HepG2 (cell line): ENCODE measurements around the gene NUP107. TPM values are rescaled to one million over a fixed set of nuclear protein-coding genes. Genes with fewer than 3 reads are reported as not detected.
A peak's percentile ranks its signal among the peaks of the same experiment; 100 is the strongest.

ENCODE experiments used
- ARID3A ChIP-seq: IDR thresholded peaks from 2 replicates; pipeline ENCODE4 v1.6.1; 2012; ENCODE audit warnings: low read depth, low read length, improper control_type of control experiment
- ARNTL ChIP-seq: sonication (generic); formaldehyde crosslinking; IDR thresholded peaks from 2 replicates; pipeline ENCODE4 v1.4.0; 2020; ENCODE audit warnings: mild to moderate bottlenecking, missing genetic modification reagents
- ASH2L ChIP-seq: fragments of 300-600, 200-600 bp; sonication (generic); IDR thresholded peaks from 2 replicates; pipeline ENCODE4 v1.7.0; 2017; ENCODE audit warnings: low read depth, mild to moderate bottlenecking, moderate library complexity, mixed read lengths, low read length; ENCODE audit not compliant: insufficient read length
- CTCF ChIP-seq: sonication (generic); formaldehyde crosslinking; IDR thresholded peaks from 2 replicates; pipeline ENCODE4 v1.5.0; 2020; ENCODE audit warnings: mild to moderate bottlenecking, missing genetic modification reagents, moderate library complexity
- DPF2 ChIP-seq: sonication (generic); formaldehyde crosslinking; IDR thresholded peaks from 2 replicates; pipeline ENCODE4 v1.4.0; 2020; ENCODE audit warnings: mild to moderate bottlenecking, low read depth, missing genetic modification reagents, borderline replicate concordance
- DRAP1 ChIP-seq: IDR thresholded peaks from 2 replicates; pipeline ENCODE4 v1.6.1; 2016; ENCODE audit warnings: missing genetic modification reagents, missing compliant biosample characterization
- MIER3 ChIP-seq: IDR thresholded peaks from 2 replicates; pipeline ENCODE4 v1.6.1; 2016; ENCODE audit warnings: missing compliant biosample characterization, borderline replicate concordance
- REST ChIP-seq, 2 experiments: IDR thresholded peaks; 2 replicates each; pipeline ENCODE4 v1.6.1; 2011 to 2012; ENCODE audit warnings: low read length in 2 of 2, borderline replicate concordance in 1 of 2, low read depth in 1 of 2, mild to moderate bottlenecking in 1 of 2, moderate library complexity in 1 of 2
- SIN3A ChIP-seq: IDR thresholded peaks from 2 replicates; pipeline ENCODE4 v1.6.1; 2011; ENCODE audit warnings: low read depth, mild to moderate bottlenecking, control low read depth, low read length, borderline replicate concordance
- TRIM22 ChIP-seq: fragments of 450-650 bp; IDR thresholded peaks from 2 replicates; pipeline ENCODE4 v1.6.1; 2017
- TRIM24 ChIP-seq: sonication (generic); formaldehyde crosslinking; IDR thresholded peaks from 2 replicates; pipeline ENCODE4 v1.8.0; 2022; ENCODE audit warnings: mild to moderate bottlenecking, missing genetic modification reagents
- ZBED4 ChIP-seq: sonication (generic); formaldehyde crosslinking; IDR thresholded peaks from 2 replicates; pipeline ENCODE4 v1.4.0; 2020; ENCODE audit warnings: missing genetic modification reagents, borderline replicate concordance
- polyA plus RNA-seq, 8 experiments: library from polyadenylated mRNA; depleted of rRNA in 3 of 8; stranded (reverse) in 7 of 8; unstranded in 1 of 8; fragments of >200 nt; fragmentation: Illumina TruSeq in 4 of 8; extraction: Trizol in 4 of 8; gene quantifications; 2 replicates each; pipeline versions ENCODE4 v1.2.1 to v1.2.3, GENCODE V29; 2011 to 2016; ENCODE audit warnings: low read depth in 4 of 8, missing spikeins in 1 of 8, mixed read lengths in 1 of 8; ENCODE audit not compliant: insufficient read depth in 1 of 8
- total RNA-seq, 5 experiments: library from RNA; depleted of rRNA; stranded (reverse); fragments of >200 nt; fragmentation: Illumina TruSeq; extraction: Trizol; gene quantifications; 2 replicates each; pipeline ENCODE4 v1.2.3, GENCODE V29; 2016; ENCODE audit warnings: low read depth in 1 of 5

Gene NUP107
- total and polyA plus RNA-seq, 2 of the 13 experiments (the other 11 are each of a cell fraction or from before 2014, with no cell fraction given), result 54.7 to 100 TPM

- TF ChIP-seq CTCF (CRISPR knock-in tag) (no peak), ARID3A (peak; percentile 73; the same call in 1 of the 2 replicates), MIER3 (CRISPR knock-in tag) (peak; percentile 39; the same call in 1 of the 2 replicates), TRIM22 (no peak), DRAP1 (CRISPR knock-in tag) (peak; percentile 93), ASH2L (peak; percentile 71), ZBED4 (no peak), SIN3A (0 out of 2 replicates have a peak, but pooled peaks have one; percentile 42), TRIM24 (CRISPR knock-in tag) (no peak), REST (IDR thresholded peaks at IDR 0.05; ENCODE audit: borderline replicate concordance in 1 of 2, low read depth in 1 of 2, low read length in 2 of 2) (peak in 1 of 2 experiments; percentile 65; a peak in 2 of 4 replicates), ARNTL (CRISPR knock-in tag) (peak; percentile 89), DPF2 (CRISPR knock-in tag) (peak; percentile 64)
Measured at GRCh38 chr12:68789144-68789878, 102.5 kb downstream of the NUP107 start (continued).
